Spleen (tissue), 7 donors: ENCODE data around the gene UGT2A1.
"Not testable (repeated sequence)": the region's sequence is repeated elsewhere in the genome, so short reads cannot be mapped to it uniquely, and the experiment has no call there.

ENCODE experiments used
- POLR2A ChIP-seq, 3 donors: fragments of 450-650 bp; IDR thresholded peaks; one replicate each; pipeline ENCODE4 v1.5.1; 2017; ENCODE audit warnings: antibody characterized with exemption in 3 of 3, mild to moderate bottlenecking in 1 of 3
- POLR2AphosphoS5 ChIP-seq, 3 donors: sonication (generic); formaldehyde crosslinking; IDR thresholded peaks; one replicate each; pipeline ENCODE4 v1.5.1; 2017; ENCODE audit warnings: antibody characterized with exemption in 3 of 3
- TF ChIP-seq, protein P1 (sequence below), 11 experiments: fragments of 200-600 bp in 7 of 11; fragments of 450-650 bp in 4 of 11; sonication (generic) in 4 of 11; IDR thresholded peaks in 8 of 11; conservative IDR thresholded peaks in 3 of 11; 1 replicate in 7 of 11; 2 replicates in 4 of 11; pipeline versions ENCODE4 v1.4.0 to v1.8.0; 2016 to 2021; ENCODE audit warnings: antibody characterized with exemption in 11 of 11, inconsistent platforms in 4 of 11, mild to moderate bottlenecking in 1 of 11
- donor health status: DM: no; HTN: no; CAD: no; lungs with moderate emphysema.
- donor health status: DM: no; HTN: no; CAD: no.
- donor health status: DM: no; HTN: no; CAD: no.

DNA sequence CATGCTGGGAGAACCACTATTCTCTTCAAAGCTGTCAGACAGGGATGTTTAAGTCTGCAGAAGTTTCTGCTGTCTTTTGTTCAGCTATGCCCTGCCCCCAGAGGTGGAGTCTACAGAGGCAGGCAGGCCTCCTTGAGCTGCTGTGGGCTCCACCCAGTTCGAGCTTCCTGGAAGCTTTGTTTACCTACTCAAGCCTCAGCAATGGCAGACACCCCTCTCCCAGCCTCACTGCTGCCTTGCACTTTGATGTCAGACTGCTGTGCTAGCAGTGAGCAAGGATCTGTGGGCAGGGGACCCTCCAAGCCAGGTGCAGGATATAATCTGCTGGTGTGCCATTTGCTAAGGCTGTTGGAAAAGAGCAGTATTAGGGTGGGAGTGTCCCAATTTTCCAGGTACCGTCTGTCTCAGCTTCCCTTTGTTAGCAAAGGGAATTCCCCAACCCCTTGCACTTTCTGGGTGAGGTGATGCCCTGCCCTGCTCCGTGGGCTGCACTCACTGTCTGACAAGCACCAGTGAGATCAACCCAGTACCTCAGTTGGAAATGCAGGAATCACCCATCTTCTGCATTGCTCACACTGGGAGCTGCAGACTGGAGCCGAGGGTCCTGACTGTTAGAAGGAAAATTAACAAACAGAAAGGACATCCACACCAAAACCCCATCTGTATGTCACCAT, 8.2 kb upstream of the UGT2A1 start:
- TF ChIP-seq, protein P1, sequence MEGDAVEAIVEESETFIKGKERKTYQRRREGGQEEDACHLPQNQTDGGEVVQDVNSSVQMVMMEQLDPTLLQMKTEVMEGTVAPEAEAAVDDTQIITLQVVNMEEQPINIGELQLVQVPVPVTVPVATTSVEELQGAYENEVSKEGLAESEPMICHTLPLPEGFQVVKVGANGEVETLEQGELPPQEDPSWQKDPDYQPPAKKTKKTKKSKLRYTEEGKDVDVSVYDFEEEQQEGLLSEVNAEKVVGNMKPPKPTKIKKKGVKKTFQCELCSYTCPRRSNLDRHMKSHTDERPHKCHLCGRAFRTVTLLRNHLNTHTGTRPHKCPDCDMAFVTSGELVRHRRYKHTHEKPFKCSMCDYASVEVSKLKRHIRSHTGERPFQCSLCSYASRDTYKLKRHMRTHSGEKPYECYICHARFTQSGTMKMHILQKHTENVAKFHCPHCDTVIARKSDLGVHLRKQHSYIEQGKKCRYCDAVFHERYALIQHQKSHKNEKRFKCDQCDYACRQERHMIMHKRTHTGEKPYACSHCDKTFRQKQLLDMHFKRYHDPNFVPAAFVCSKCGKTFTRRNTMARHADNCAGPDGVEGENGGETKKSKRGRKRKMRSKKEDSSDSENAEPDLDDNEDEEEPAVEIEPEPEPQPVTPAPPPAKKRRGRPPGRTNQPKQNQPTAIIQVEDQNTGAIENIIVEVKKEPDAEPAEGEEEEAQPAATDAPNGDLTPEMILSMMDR (IDR thresholded peaks at IDR 0.05 in 8 of 11, conservative IDR thresholded peaks at IDR 0.05 in 3 of 11), result not testable (repeated sequence)
- TF ChIP-seq POLR2AphosphoS5, POLR2A (IDR thresholded peaks at IDR 0.05): not testable (repeated sequence)
